Posterior cingulate gyrus (tissue), 11 donors: ENCODE data around the gene ITGA2.
"Not testable (repeated sequence)": the region's sequence is repeated elsewhere in the genome, so short reads cannot be mapped to it uniquely, and the experiment has no call there.

Source experiments
- DNase-seq, 10 donors: peaks; one replicate each; pipeline versions ENCODE4 v3.0.0 to v3.0.0-alpha.2; 2020 to 2021; ENCODE audit warnings: mixed read lengths in 3 of 10
- intact Hi-C: fragments of 100-400 bp; cut with DNase I; formaldehyde crosslinking; loops from one replicate; pipeline ENCODE4 v1.15.1; 2023

Gene ITGA2

GRCh38 chr5:53090229-53090628, 101.1 kb downstream of the ITGA2 start:
- intact Hi-C loops, result loop anchor here (10.0 kb wide), 1 partner anchor 105 kb away; the partner anchor contains the start of gene ITGA2
- DNase-seq, result no peak

- intact Hi-C loops, result loop anchor here (10.0 kb wide), 1 partner anchor 106 kb away; the partner anchor contains the start of gene ITGA2
- DNase-seq, result no peak
Observed at GRCh38 chr5:53091289-53091688, 102.1 kb downstream of the ITGA2 start.

DNA sequence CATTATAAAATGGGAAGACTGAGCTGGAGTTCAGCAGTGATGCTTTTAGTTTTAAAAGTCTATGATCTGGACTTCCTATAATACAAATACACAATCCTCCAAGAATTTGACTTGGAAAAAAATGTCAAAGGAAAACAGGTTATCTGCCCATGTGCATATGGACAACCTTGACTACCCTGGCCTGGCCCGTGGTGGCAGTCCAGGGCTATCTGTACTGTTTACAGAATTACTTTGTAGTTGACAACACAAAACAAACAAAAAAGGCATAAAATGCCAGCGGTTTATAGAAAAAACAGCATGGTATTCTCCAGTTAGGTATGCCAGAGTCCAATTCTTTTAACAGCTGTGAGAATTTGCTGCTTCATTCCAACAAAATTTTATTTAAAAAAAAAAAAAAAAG, 103.1 kb downstream of the ITGA2 start:
- DNase-seq, result no peak
- intact Hi-C loops, result loop anchor here (10.0 kb wide), 1 partner anchor 107 kb away; the partner anchor contains the start of gene ITGA2

- peak in 5 of 10 donors; percentile 10 to 83 (median 26) for DNase-seq
- intact Hi-C loops, result loop anchor here (10.0 kb wide), 1 partner anchor 110 kb away; the partner anchor contains the start of gene ITGA2
Observed at GRCh38 chr5:53095217-53095616, 106.1 kb downstream of the ITGA2 start.

DNA sequence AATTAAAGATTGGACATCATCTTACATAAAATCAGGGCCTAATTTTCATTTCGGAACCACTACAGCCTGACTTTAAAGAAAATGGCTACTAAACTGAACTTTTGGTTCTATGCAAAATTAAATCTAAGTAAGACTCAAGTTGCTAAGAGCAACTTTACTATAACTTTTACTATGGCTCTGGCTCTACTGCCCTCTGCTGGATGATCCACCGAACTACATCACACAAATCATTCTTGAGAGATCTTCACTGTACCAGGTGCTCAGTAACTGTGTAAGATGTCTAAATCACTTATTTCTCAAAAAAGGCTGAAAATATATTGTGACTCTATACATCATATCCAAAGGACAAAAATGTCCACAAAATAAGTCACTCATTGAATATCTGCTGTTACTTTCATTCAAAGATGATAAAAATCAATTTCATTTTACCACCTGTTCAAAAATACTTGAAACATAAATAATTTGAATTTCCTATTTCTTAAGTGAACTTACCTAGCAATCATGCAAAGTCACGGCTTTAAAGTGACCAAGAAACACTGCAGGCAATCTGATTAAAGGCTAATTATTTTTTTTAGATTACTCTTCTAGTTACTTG, 106.9 kb downstream of the ITGA2 start:
- DNase-seq, result peak in 5 of 10 donors; percentile 28 to 72 (median 66)
- intact Hi-C loops, result loop anchor here (1.0 to 10.0 kb wide), 2 partner anchors 111 to 148 kb away; partner anchors contain the start of gene ITGA2

- intact Hi-C loops, result loop anchor here (10.0 kb wide), 1 partner anchor 115 kb away; the partner anchor contains the start of gene ITGA2
- no peak for DNase-seq
Observed at GRCh38 chr5:53099546-53099945, 110.4 kb downstream of the ITGA2 start.

GRCh38 chr5:53100606-53101005, 111.5 kb downstream of the ITGA2 start:
- DNase-seq, result no peak
- intact Hi-C loops, result loop anchor here (10.0 kb wide), 1 partner anchor 296 kb away; no protein-coding TSS in a partner anchor

- intact Hi-C loops, result loop anchor here (10.0 kb wide), 1 partner anchor 301 kb away; no protein-coding TSS in a partner anchor
- DNase-seq, result no peak
Observed at GRCh38 chr5:53105611-53106300, 116.6 kb downstream of the ITGA2 start.

GRCh38 chr5:53109056-53109442, 119.9 kb downstream of the ITGA2 start:
- intact Hi-C loops, result loop anchor here (10.0 kb wide), 1 partner anchor 304 kb away; no protein-coding TSS in a partner anchor
- DNase-seq, result no peak

- intact Hi-C loops, result loop anchor here (10.0 kb wide), 1 partner anchor 305 kb away; no protein-coding TSS in a partner anchor
- peak; percentile 79 to 98 (median 87) for DNase-seq
Observed at GRCh38 chr5:53109443-53110127, 120.4 kb downstream of the ITGA2 start, which contains the start of gene MOCS2. TSS of gene MOCS2 (minus strand) at chr5:53109757. CDS start at chr5:53107174, 2,583 bp downstream.

DNA sequence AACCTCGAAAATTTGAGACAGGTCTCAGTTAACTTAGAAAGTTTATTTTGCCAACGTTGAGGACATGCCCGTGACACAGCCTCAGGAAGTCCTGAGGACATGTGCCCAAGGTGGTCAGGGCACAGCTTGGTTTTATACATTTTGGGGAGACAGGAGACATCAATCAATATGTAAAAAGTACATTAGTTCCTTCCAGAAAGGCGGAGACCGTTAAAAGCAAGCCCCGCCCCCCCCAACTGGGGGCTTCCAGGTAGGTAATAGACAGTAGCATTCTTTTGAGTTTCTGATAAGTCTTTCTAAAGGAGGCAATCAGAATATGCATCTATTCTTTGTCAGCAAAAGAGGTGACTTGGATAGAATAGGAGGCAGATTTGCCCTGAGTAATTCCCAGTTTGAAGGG, 121.0 kb downstream of the ITGA2 start:
- peak in 1 of 10 donors; percentile 69 for DNase-seq
- intact Hi-C loops, result no loop called here

GRCh38 chr5:53111139-53111538, 122.0 kb downstream of the ITGA2 start:
- DNase-seq, result no peak
- intact Hi-C loops, result no loop called here

GRCh38 chr5:53112307-53112706, 123.2 kb downstream of the ITGA2 start:
- intact Hi-C loops, DNase-seq: not testable (repeated sequence)

- no peak for DNase-seq
- intact Hi-C loops, result no loop called here
Observed at GRCh38 chr5:53112909-53113308, 123.8 kb downstream of the ITGA2 start.

- intact Hi-C loops, result no loop called here
- DNase-seq, result peak in 1 of 10 donors; percentile 58
Observed at GRCh38 chr5:53113947-53114346, 124.8 kb downstream of the ITGA2 start.

GRCh38 chr5:53114988-53115387, 125.8 kb downstream of the ITGA2 start:
- DNase-seq, result no peak
- intact Hi-C loops, result no loop called here

- no peak for DNase-seq
- intact Hi-C loops, result no loop called here
Observed at GRCh38 chr5:53116597-53116996, 127.4 kb downstream of the ITGA2 start.

DNA sequence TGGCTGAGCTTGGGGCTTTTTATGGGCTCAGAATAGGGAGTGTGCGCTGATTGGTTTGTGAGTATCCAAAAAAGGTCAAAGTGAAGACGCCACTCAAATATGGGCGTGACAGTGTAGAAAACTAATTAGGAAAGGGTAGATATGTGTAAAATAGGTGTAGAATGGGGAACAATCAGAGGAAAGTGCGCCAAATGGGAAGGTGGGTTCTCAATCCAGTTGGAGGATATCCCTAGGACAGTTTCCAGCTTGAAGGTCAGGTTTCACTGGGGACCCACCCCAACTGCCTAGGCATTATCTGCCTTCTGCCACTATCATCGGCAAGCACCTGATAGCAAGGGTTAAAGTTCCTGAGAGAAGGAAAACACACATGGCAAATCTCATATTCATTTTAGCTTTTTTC, 129.7 kb downstream of the ITGA2 start:
- no peak for DNase-seq
- intact Hi-C loops, result no loop called here

- intact Hi-C loops, result no loop called here
- no peak for DNase-seq
Observed at GRCh38 chr5:53120165-53120564, 131.0 kb downstream of the ITGA2 start.

DNA sequence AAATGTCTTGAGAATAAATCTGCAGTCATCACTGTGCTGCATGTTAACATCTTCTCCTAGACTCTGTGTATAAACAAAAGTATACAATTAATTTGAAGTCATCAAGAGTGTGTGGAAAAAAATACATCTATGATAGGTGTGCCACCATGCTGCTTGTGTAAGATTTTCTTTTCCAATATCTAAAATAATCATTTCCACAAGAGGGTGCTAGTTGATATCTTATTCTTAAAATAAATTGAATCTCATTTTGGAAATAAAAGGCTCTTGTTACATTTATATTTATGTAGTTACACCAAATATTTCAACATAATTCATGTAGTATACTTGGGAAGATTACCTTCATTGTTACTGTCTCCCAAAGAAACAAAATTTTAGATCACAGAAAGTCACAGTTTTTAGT, 134.6 kb downstream of the ITGA2 start:
- intact Hi-C loops, result no loop called here
- DNase-seq, result no peak

DNA sequence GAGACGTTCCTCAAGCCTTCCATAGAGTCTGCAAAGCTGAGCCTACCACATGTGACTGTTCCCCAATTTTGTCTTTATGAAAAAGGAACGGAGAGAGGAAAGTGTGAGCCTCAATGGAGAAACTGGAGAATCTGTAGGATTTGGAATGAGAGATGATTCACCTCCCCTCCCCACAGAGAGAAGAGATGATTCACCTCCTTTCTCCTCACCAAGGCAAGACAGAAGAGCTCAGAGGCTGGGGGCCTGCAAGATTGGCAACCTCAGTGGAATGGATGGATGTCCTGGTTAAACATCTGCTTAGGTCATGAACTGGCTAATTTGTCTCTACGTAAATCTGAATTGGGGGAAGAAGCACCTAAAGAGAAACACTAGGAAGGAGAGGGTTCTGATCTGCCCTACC, 137.4 kb downstream of the ITGA2 start:
- intact Hi-C loops, result no loop called here
- DNase-seq, result no peak
